DMS53 treated with DMSO at 0.1 percent for 48 hours (cell line): ENCODE results near the gene CASP10.
"Not testable (repeated sequence)": the region's sequence is repeated elsewhere in the genome, so short reads cannot be mapped to it uniquely, and the experiment has no call there.

Experiments
- DNase-seq: peaks from one replicate; lab custom pipeline; 2025; ENCODE audit not compliant: unreplicated experiment; lab: John Stamatoyannopoulos, UW

The CASP10 gene

GRCh38 chr2:201231781-201232466, 49.0 kb downstream of the CASP10 start:
- peak; percentile 99 for DNase-seq

- DNase-seq: no peak
Measured at GRCh38 chr2:201232467-201232815, 49.5 kb downstream of the CASP10 start.

- DNase-seq: peak; percentile 95
Measured at GRCh38 chr2:201233192-201233811, 50.4 kb downstream of the CASP10 start.

GRCh38 chr2:201233812-201234662, 51.1 kb downstream of the CASP10 start:
- no peak for DNase-seq

GRCh38 chr2:201234663-201235135, 51.8 kb downstream of the CASP10 start:
- no peak for DNase-seq

- DNase-seq: peak; percentile 73
Measured at GRCh38 chr2:201235860-201236811, 53.2 kb downstream of the CASP10 start.

GRCh38 chr2:201237486-201238123, 54.7 kb downstream of the CASP10 start:
- no peak for DNase-seq

GRCh38 chr2:201239167-201239935, 56.4 kb downstream of the CASP10 start:
- DNase-seq: not testable (repeated sequence)

- no peak for DNase-seq
Measured at GRCh38 chr2:201242571-201243277, 59.8 kb downstream of the CASP10 start.

- no peak for DNase-seq
Measured at GRCh38 chr2:201244829-201245228, 61.9 kb downstream of the CASP10 start.

GRCh38 chr2:201246280-201246679, 63.3 kb downstream of the CASP10 start:
- no peak for DNase-seq

GRCh38 chr2:201248288-201248844, 65.4 kb downstream of the CASP10 start:
- DNase-seq: no peak

- DNase-seq: no peak
Measured at GRCh38 chr2:201249889-201250288, 66.9 kb downstream of the CASP10 start.

- no peak for DNase-seq
Measured at GRCh38 chr2:201250741-201251140, 67.8 kb downstream of the CASP10 start.

- DNase-seq: no peak
Measured at GRCh38 chr2:201254081-201254730, 71.3 kb downstream of the CASP10 start.

GRCh38 chr2:201255408-201256033, 72.6 kb downstream of the CASP10 start:
- DNase-seq: no peak

- DNase-seq: no peak
Measured at GRCh38 chr2:201256082-201256481, 73.1 kb downstream of the CASP10 start.
